ENCODE results near the gene CCL24. TPM values are rescaled to one million over a fixed set of nuclear protein-coding genes. Genes with fewer than 3 reads are reported as not detected.
"Not testable (repeated sequence)": the region's sequence is repeated elsewhere in the genome, so short reads cannot be mapped to it uniquely, and the experiment has no call there.

CCL24 gene
- total RNA-seq, 1 experiment from 2014 or later, result not detected

DNA sequence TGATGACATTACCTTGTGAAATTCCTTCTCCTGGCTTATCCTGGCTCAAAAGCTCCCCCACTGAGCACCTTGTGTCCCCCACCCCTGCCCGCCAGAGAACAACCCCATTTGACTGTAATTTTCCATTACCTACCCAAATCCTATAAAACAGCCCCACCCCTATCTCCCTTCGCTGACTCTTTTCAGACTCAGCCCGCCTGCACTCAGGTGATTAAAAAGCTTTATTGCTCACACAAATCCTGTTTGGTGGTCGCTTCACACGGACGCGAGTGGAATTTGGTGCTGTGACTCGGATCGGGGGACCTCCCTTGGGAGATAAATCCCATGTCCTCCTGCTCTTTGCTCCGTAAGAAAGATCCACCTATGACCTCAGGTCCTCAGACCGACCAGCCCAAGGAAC, 34.6 kb downstream of the CCL24 start:
- POLR2A ChIA-PET; DNase-seq (ENCODE audit: low read depth, low spot score); BruUV-seq (replicated peaks); CTCF ChIA-PET; H3K27ac ChIP-seq (ENCODE audit: low read length); ATAC-seq; in situ Hi-C loops (cut with HindIII; ENCODE audit: low pct_unique_long_range_greater_than_20kb, low sequenced_read_pairs); H3K9me3 ChIP-seq (ENCODE audit: control insufficient read depth, insufficient read depth, low read depth, low read length); H3K4me1 ChIP-seq (ENCODE audit: control insufficient read depth, insufficient read depth, low read length); H3K36me3 ChIP-seq (ENCODE audit: control insufficient read depth, insufficient read depth, low read length); H3K27me3 ChIP-seq (ENCODE audit: control insufficient read depth, insufficient read depth, low read length); H3K4me3 ChIP-seq (ENCODE audit: low read depth in 2 of 2, low read length in 2 of 2); intact Hi-C loops (cut with micrococcal nuclease; ENCODE audit: unreplicated experiment): not testable (repeated sequence)

DNA sequence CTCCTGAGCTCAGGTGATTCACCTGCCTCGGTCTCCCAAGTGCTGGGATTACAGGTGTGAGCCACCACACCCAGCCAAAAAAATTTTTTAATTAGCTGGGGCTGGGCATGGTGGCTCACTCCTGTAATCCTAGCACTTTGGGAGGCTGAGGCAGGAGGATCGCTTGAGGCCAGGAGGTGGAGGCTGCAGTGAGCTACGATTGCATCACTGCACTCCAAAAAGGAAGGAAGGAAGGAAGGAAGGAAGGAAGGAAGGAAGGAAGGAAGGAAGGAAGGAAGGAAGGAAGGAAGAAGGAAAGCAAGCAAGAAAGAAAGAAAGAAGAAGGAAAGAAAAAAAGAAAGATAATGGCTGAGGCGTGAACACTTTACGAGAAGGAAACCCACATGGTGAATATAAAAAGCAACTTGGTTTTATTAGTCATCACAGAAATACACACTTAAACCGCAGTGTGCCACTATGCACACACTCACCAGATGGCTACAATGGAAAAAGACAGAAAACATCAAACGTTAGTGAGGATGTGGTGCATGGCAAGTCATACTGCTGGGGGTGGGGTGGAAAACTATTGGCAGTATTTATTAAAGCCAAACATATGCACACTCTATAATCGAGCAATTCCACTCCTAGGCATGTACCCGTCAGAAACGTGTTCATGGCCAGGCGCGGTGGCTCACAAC, 37.2 kb downstream of the CCL24 start:
- Histone ChIP-seq H3K36me3 (ENCODE audit: control insufficient read depth, insufficient read depth, low read length) (no peaks in the 10 kb centered on the region), H3K27me3 (ENCODE audit: control insufficient read depth, insufficient read depth, low read length) (no peaks in the 10 kb centered on the region), H3K9me3 (ENCODE audit: control insufficient read depth, insufficient read depth, low read depth, low read length) (no peaks in the 10 kb centered on the region), H3K4me3 (ENCODE audit: low read depth in 2 of 2, low read length in 2 of 2) (no peak overlapping the region), H3K27ac (ENCODE audit: low read length) (no peak overlapping the region), H3K4me1 (ENCODE audit: control insufficient read depth, insufficient read depth, low read length) (no peaks in the 10 kb centered on the region)
- intact Hi-C loops (cut with micrococcal nuclease; ENCODE audit: unreplicated experiment) (no loop called here), in situ Hi-C loops (cut with HindIII; ENCODE audit: low pct_unique_long_range_greater_than_20kb, low sequenced_read_pairs) (no loop called here)
- ATAC-seq (peak; percentile 60; the same call in 1 of the 2 replicates), DNase-seq (ENCODE audit: low read depth, low spot score) (peak; percentile 67)
- ChIA-PET CTCF (no interaction called here), POLR2A (no interaction called here)
- TF ChIP-seq POLR2AphosphoS5 (IDR thresholded peaks at IDR 0.05; ENCODE audit: low read depth, low read length) (no peak), SIN3A (IDR thresholded peaks at IDR 0.05; ENCODE audit: borderline replicate concordance, insufficient read depth, low read depth, low read length) (no peak), TCF7L2 (IDR thresholded peaks at IDR 0.05; ENCODE audit: low read depth, low read length) (no peak)
- TF ChIP-seq, protein P1, sequence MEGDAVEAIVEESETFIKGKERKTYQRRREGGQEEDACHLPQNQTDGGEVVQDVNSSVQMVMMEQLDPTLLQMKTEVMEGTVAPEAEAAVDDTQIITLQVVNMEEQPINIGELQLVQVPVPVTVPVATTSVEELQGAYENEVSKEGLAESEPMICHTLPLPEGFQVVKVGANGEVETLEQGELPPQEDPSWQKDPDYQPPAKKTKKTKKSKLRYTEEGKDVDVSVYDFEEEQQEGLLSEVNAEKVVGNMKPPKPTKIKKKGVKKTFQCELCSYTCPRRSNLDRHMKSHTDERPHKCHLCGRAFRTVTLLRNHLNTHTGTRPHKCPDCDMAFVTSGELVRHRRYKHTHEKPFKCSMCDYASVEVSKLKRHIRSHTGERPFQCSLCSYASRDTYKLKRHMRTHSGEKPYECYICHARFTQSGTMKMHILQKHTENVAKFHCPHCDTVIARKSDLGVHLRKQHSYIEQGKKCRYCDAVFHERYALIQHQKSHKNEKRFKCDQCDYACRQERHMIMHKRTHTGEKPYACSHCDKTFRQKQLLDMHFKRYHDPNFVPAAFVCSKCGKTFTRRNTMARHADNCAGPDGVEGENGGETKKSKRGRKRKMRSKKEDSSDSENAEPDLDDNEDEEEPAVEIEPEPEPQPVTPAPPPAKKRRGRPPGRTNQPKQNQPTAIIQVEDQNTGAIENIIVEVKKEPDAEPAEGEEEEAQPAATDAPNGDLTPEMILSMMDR (IDR thresholded peaks at IDR 0.05), result no peak
- TF ChIP-seq, protein P2, sequence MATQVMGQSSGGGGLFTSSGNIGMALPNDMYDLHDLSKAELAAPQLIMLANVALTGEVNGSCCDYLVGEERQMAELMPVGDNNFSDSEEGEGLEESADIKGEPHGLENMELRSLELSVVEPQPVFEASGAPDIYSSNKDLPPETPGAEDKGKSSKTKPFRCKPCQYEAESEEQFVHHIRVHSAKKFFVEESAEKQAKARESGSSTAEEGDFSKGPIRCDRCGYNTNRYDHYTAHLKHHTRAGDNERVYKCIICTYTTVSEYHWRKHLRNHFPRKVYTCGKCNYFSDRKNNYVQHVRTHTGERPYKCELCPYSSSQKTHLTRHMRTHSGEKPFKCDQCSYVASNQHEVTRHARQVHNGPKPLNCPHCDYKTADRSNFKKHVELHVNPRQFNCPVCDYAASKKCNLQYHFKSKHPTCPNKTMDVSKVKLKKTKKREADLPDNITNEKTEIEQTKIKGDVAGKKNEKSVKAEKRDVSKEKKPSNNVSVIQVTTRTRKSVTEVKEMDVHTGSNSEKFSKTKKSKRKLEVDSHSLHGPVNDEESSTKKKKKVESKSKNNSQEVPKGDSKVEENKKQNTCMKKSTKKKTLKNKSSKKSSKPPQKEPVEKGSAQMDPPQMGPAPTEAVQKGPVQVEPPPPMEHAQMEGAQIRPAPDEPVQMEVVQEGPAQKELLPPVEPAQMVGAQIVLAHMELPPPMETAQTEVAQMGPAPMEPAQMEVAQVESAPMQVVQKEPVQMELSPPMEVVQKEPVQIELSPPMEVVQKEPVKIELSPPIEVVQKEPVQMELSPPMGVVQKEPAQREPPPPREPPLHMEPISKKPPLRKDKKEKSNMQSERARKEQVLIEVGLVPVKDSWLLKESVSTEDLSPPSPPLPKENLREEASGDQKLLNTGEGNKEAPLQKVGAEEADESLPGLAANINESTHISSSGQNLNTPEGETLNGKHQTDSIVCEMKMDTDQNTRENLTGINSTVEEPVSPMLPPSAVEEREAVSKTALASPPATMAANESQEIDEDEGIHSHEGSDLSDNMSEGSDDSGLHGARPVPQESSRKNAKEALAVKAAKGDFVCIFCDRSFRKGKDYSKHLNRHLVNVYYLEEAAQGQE (IDR thresholded peaks at IDR 0.05; ENCODE audit: insufficient read depth in 1 of 2, low read depth in 2 of 2, low read length in 1 of 2), result no peak
- no TSS peak for BruUV-seq (replicated peaks)

DNA sequence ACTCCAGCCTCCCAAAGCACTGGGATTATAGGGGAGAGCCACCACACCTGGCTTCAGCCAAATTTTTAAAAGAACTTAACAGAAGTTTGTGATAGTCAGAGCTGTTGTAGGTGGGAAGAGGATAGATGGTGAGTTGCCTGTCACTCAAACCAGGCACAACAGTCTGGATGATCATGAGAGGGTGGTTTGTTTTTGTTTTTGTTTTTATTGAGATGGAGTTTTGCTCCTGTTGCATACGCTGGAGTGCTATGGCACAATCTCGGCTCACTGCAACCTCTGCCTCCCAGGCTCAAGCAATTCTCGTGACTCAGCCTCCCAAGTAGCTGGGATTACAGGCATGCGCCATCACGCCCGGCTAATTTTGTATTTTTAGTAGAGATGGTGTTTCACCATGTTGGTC, 39.6 kb downstream of the CCL24 start:
- in situ Hi-C loops (cut with HindIII; ENCODE audit: low pct_unique_long_range_greater_than_20kb, low sequenced_read_pairs); H3K36me3 ChIP-seq (ENCODE audit: control insufficient read depth, insufficient read depth, low read length); DNase-seq (ENCODE audit: low read depth, low spot score); intact Hi-C loops (cut with micrococcal nuclease; ENCODE audit: unreplicated experiment); H3K4me3 ChIP-seq (ENCODE audit: low read depth in 2 of 2, low read length in 2 of 2); H3K9me3 ChIP-seq (ENCODE audit: control insufficient read depth, insufficient read depth, low read depth, low read length); POLR2A ChIA-PET; H3K27me3 ChIP-seq (ENCODE audit: control insufficient read depth, insufficient read depth, low read length); BruUV-seq (replicated peaks); H3K27ac ChIP-seq (ENCODE audit: low read length); CTCF ChIA-PET; H3K4me1 ChIP-seq (ENCODE audit: control insufficient read depth, insufficient read depth, low read length); ATAC-seq: not testable (repeated sequence)
